GM08714 (cell line): Measurements from ENCODE around the gene NGDN.

Experiments used
- H3K4me3 ChIP-seq: fragments of 200-500 bp; sonication (Bioruptor generic); 2 replicates; pipeline ENCODE4 v1.5.1; 2014; ENCODE audit warnings: mild to moderate bottlenecking, low read length, inconsistent platforms
- ZNF274 ChIP-seq: IDR thresholded peaks from 2 replicates; pipeline ENCODE4 v1.6.1; 2012; ENCODE audit warnings: mild to moderate bottlenecking, low read depth, low read length

NGDN gene

GRCh38 chr14:23513818-23514643, 44.5 kb downstream of the NGDN start:
- no peak overlapping the region for H3K4me3 ChIP-seq
- no peak for TF ChIP-seq ZNF274

DNA sequence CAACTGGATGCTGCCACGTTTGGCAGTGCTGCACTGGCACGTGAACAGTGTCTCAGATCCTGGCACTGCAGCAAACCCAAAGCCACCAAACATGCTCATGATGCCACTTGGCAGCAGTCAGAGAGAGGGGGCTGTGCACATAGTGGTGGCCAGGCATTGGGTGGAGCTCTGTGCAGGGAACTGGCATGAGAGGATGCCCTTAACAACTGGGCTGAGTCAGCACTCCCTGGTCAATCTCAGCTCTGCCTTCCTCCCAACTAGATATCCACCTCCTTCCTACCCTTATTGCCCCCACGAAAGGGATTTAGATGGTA, 45.1 kb downstream of the NGDN start:
- TF ChIP-seq ZNF274: no peak
- no peak overlapping the region for H3K4me3 ChIP-seq

- no peak overlapping the region for H3K4me3 ChIP-seq
- TF ChIP-seq ZNF274: no peak
Measured at GRCh38 chr14:23517650-23518326, 48.3 kb downstream of the NGDN start.

DNA sequence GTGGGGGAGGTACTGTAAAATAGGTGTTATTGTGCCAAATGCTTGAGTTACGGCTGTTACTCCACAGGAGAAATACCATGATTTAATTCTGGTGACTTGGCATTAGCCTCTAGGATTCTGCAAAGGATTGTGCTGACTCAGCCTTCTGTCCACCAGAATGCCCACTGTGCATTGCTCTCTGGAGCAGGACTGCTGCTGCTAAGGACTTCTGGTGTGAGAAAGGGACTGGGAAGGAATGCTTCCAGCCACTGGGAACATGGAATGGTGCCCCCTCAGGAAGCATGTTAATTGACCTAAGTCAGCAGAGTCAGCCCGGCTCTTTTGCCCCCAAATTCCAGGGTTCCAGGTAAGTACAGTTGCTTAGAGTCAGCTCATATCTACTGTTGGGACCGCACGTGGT, 49.2 kb downstream of the NGDN start:
- no peak for TF ChIP-seq ZNF274
- H3K4me3 ChIP-seq: no peak overlapping the region

DNA sequence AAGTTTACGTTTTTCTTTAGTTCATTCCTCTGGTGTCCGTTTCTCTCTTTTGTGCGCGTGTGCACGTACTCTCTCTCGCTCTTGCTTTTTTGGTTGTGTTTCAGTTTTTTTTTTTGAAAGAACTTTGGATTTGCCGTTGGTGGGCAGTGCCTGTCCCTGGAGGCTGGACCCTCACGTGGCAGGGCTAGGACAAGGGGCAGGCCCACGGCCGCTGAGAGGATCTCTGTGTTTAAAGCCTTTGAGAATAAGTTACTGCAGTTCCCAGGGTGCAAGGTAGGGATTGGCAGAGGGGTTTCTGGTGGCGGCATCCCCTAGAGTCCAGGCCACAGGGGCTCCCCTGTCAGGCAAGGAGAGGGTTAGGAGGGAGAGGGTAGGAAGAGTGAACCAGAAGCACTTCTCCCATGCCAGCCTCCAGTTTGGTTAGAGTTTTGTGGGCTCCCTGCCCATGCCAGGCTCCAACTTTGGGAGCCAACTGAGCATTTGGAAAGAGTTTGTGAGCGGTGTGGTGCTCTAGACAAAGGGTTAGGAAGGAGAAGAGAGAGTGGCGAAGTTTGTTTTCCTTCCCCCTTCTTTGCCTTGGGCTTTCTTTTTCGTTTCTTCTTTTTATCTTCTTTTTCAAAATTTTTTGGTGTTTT, 51.5 kb downstream of the NGDN start:
- no peak for TF ChIP-seq ZNF274
- H3K4me3 ChIP-seq: no peak overlapping the region

- TF ChIP-seq ZNF274: no peak
Measured at GRCh38 chr14:23521785-23522640, 52.5 kb downstream of the NGDN start.

GRCh38 chr14:23522643-23523198, 53.2 kb downstream of the NGDN start:
- no peak overlapping the region for H3K4me3 ChIP-seq
- no peak for TF ChIP-seq ZNF274

More at GRCh38 chr14:23521785-23522640, 52.5 kb downstream of the NGDN start:
- H3K4me3 ChIP-seq: no peak overlapping the region

- H3K4me3 ChIP-seq: no peak overlapping the region
- TF ChIP-seq ZNF274: no peak
Measured at GRCh38 chr14:23523229-23524016, 53.9 kb downstream of the NGDN start.

DNA sequence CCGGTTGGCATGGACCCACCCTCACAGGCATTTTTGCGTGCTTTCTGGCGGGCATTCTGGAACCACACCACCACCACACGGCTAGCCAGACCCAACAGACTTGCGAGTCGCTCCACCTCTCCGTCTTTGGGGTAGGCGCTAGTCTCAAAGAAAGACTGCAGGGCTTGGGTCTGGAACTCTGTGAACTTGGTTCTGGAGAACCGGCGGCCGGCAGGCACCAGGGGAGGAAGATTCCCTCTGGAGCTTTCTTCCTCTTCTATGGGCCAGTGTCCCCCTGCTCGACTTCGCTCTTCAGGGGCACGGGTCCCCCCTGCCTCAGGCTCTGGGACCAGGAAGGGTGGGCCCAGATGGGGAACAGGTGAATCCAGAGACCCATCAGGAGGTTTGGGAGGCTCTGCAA, 55.5 kb downstream of the NGDN start:
- no peak for TF ChIP-seq ZNF274
- H3K4me3 ChIP-seq: no peak overlapping the region

DNA sequence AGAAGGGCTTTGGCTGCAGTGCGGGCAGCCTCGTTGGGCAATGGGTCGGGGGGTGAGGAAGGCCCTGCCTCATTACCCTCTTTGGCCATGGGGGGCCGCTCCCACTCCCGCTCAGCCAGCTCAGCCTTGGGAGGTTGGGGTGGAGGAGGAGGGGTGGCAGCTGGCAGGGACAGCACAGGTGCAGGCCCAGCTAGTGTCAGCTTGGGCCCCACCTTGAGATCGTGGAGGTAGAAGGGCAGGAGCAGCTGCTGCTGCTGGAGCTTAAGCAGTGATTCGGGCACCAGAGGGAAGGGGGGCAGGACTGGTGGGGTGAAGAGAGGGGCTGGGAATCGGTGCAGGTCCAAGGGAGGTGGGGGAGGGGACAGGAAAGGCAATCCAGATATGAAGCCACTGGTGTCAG, 56.1 kb downstream of the NGDN start:
- no peak overlapping the region for H3K4me3 ChIP-seq
- no peak for TF ChIP-seq ZNF274
